HG03139 (cell line): ENCODE results near the gene WDR48.
"Not testable (repeated sequence)": the region's sequence is repeated elsewhere in the genome, so short reads cannot be mapped to it uniquely, and the experiment has no call there.

Experiments used
- ATAC-seq: cut with Tn5 transposase; IDR thresholded peaks from one replicate; pipeline ENCODE4 v1.9.1; 2021; ENCODE audit not compliant: unreplicated experiment

Gene WDR48

DNA sequence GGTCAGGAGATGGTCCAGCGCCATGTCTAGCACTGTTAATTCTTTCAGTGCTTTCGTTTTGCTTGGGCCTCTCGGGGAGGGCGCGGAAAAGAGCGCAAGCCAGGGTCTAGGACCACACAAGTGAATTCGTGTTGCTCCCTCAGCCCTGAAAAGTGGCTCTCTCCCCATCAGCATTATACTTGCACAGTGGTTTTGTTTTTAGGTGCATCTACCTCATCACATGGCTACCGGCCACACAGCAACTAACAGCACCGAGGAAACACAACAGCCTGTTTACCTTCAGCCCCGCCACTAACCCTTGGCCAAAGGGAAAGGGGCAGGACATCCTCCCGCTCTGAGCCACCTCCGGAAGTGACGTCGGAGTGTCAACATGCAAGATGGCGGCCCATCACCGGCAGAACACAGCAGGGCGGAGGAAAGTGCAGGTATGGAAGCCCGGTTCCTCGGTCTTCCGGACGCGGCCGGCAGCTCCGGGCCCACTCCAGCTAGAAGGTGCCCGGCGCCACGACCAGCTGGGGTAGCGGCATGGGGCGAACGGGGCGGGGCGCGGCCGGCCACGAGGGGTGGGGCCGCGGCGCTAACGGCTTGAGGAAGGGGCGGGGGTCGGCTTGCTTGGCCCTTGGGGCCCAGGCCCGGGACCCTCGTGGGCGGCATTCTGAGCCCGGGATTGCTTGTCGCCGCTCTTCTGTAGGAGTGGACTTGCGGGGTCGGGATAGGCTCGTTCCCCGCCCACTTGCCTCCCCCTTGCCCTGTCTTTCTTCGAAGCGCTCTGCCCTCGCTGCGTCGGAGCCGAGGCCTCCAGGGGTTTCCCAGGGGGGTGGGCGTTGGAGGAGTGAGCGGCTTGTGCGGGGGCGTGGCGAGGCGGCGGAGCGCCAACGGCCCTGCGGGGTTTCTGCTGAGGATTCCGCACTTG, at the start of gene WDR48, which contains the start of gene SCN11A:
Gene WDR48, plus strand, starts transcription at position 368 of the 913 bp plus-strand sequence. Its CDS starts 10 bp downstream, at position 378.
Gene SCN11A, minus strand, starts transcription at position 296 of the 913 bp plus-strand sequence. CDS start 101,582 bp downstream, outside the sequence.
- ATAC-seq: peak; percentile 99

DNA sequence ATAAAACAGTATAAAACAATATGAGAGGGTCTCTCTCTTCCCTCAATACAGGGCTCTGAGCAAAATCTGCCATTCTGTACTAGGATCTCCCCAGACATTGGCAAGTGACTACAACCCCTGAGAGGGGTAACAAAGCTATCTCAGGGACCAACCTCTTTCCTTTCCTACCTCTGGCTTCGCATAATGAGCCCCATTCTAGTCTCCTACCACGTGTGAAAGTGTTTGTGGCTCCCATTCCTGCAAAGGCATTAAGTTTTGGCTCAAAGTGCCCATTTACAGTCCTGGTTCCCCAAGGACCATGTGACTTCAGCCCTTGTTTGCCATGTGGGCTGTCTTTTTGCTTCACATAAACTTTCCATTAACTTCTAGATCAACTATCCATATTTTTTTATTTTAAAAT, 46.5 kb upstream of the WDR48 start:
- ATAC-seq: no peak

DNA sequence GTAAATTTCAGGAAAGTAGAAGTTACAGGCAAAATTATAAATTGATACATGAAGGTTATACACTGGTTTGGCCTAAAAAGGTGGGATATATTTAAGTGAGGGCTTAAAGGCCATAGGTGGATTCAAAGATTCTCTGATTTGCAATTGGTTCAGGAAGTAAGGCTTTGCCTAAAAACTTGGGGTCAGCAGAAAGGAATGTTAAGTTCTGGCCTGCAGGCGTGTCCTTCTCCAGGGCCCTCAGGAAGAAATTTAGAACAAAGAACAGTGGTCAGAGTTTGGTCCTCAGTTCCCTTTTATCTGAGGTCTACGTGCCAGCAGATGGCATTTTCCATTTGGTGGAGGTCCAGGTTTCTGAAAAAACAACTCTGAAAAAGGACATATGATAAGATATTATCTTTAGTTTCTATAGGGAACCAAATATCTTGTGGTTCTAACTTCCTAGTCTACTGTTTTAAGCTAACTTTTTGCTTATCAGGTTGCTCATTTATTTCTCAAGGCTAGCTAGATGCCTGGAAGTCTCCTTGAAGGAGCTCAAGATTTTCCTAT, 40.6 kb upstream of the WDR48 start:
- ATAC-seq: no peak

DNA sequence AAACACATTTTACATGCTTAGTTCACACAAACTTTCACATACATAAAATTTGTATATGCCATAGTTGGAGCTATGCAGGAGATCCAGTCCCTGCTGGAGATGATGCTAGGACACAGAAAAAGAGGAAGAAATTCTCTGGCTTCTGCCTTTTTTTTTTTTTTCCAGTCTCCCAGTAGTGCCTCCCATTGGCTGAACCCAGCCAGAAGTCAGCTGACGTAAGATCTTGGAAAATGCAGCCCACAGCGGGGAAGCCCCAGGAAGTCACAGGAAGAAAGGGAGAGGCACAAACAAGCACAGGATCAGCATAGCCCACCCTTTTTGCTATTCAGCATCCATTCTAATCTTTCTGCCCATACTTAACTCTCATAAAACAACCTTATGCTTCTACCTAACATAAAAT, 38.5 kb upstream of the WDR48 start:
- no peak for ATAC-seq

DNA sequence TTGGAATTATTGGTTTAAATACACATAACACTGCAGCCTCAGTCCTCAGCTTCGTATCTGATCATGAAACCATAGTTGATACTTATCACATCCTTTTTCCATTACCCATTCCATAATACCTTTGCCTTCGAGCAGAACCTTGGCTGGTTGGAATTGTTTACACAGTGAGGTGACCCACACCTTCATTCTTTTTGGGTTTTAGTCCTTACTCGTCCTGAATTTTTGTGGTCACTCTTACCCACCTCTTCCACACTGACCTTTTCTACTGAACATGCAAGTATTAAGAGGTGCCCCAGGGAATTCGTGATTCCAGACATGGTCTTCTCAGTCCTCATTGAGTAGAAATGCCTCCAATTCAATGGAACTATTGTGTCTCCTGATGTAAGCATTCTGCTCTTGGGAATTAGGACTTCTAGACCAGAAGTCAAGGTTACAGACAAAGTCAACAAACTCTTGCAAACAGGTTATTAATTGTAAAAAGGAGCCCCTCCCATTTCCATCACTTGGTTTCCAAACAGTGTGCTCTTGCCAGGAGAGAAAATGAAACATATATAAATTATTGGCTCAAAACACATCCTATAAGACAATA, 37.8 kb upstream of the WDR48 start:
- no peak for ATAC-seq

DNA sequence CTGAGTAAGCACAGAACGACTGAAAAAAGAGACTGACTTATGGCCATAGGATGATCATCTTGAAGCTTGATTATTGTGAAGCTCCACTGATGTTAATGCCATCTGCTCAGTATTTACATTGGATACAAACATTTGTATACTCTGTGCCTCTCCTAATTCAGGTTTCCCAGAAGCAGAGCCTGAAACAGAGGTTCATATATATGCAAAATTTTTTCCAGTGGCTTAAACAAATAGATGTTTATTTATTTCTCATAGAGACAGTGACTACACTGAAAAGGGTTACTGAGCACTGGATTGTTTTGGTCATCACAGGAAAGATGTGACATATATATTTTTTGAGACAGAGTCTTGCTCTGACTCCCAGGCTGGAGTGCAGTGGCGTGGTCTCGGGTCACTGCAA, 36.4 kb upstream of the WDR48 start:
- ATAC-seq: no peak

DNA sequence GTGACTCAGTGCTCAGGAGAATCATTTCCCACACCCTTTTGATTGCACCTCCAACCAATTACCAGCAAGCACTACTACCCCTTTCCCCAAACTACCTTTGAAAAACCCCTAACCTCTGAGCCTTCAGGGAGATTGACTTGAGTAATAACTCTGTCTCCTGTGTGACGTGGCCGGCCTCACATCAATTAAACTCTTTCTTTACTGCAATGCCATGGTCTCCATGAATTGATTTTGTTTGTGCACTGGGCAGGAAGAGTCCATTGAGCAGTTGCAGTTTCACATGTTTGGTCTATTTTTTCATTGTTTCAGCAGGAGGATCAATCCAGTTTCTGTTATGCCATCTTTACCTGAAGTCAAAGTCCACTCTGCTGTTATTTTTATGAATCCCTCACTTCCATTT, 32.5 kb upstream of the WDR48 start:
- ATAC-seq: no peak

DNA sequence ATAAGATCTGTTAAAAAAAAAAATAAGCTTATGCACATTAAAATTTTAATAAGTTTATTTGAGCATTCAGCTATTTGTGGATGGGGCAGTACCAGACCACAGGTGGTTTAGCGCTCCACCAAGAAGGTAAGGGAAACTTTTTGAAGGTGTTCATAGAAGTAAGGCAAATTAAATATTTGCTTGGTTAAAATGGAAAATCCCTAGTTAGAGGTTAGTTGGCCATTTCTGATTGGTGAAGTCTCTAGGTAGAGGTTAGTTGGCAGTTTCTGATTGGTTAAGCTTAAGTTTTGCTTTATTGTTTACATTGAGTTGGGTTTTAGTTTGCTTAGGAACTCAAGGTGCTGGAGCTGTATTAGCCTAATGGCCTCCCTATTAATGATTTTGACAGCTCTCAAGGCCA, 30.8 kb upstream of the WDR48 start:
- ATAC-seq: no peak

DNA sequence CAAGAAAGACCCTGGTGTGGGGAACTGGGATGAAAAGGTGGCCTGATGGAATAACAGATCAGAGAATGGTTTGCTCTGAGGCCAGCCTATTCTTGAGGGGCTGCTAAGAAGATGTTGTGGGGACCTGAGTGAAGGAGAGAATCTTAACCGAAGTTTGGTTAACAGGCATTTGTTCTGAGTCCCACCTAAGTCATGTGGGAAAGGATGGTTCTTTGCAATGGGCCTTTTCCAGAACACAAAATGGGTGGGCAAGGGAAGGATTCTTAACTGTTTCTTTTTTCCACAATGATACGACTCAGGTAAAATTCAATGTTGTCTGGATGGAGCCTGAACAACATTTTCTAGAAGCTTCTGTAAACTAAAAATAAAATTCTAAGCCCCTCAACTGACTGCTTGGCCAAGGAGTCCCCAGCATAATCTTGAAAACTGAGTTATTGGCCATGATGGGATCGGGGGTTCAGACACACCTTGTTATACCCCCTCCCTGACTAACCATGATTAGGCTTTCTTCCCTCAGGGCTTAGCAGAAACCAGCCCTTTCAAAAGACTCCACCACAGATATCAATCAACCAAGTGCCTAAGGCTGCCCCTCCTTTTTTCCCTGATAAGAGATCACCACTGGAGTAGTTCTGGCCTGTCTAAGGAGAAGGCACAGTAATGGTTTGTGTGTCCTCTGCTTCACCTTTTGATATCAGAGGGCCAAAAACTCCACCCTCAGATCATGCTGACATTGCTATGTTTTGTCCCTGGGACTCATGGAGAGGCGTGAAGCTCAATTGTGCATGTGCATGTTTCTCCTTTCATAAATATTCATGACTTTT, 30.1 kb upstream of the WDR48 start:
- ATAC-seq: no peak

DNA sequence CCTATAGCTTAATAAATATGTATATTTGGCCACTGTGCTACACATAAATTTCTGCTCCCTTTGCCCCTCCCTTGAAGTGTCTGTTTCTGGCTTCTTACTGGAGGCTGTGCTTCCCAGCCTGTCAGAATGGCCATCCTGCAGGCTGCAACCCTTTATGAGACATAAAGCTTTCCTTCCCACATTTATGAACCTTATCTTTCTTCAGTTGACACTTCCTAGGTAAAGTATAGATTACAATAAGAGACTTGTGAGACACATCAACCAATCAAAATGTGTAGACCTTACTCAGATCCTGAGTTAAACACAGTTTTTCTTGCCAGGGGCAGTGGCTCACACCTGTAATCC, 29.6 kb upstream of the WDR48 start:
- no peak for ATAC-seq

DNA sequence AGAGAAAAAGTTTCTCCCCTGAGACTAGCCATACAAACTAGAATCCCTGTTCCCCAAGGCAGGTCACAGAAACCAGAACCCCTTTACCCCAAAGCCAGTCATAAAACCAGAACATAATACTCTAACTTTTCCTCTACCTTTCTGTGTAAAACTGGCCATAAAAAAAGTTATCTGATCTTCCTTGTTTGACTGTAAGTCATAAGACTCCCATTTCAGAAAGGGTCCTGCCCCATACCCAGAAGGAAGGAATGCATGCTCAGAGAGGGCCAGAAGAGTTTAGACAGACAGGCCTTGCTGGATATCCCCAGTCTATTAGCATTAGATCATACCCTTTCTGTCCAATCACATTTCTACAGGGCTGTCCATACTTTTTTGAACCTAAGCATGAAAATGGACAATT, 27.3 kb upstream of the WDR48 start:
- ATAC-seq: no peak

DNA sequence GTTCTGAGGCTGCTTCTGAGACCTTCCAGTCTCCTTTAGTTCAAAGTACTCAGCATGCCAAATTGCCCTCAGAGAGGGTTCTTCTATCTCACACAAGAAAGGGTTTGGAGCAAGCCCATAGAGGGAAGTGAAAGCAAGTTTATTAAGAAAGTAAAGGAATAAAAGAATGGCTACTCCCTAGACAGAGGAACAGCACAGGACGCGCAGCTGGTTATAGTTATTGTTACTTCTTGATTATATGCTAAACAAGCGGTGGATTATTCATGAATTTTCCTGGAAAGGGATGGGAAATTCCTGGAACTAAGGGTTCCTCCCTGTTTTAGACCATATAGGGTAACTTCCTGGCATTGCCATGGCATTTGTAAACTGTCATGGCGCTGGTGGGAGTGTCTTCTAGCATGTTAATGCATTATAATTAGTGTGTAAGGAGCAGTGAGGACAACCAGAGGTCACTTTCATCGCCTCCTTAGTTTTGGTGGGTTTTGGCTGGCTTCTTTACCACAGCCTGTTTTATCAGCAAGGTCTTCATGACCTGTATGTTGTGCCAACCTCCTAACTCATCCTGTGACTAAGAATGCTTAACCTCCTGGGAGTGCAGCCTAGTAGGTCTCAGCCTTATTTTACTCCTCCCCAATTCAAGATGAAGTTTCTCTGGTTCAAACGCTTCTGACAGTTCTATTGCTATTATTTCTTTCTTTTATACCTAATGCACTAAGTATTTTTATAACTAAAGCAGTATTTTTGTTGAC, 26.4 kb upstream of the WDR48 start:
- ATAC-seq: no peak

DNA sequence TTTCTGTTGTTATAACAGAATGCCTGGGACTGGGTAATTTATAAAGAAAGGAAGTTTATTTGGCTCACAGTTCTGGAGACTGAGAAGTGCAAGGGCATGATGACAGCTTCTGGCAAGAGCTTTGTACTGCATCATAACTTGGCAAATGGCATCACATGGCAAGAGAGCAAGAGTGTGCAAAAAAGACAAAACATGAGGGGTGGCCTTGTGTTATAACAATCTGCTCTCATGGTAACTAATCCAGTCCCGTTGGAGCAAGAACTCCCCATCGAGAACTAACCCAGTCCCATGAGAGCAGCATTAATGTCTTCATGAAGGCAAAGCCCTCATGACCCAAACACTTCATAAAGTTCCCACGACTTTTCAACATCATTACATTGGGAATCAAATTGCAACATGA, 23.3 kb upstream of the WDR48 start:
- no peak for ATAC-seq

DNA sequence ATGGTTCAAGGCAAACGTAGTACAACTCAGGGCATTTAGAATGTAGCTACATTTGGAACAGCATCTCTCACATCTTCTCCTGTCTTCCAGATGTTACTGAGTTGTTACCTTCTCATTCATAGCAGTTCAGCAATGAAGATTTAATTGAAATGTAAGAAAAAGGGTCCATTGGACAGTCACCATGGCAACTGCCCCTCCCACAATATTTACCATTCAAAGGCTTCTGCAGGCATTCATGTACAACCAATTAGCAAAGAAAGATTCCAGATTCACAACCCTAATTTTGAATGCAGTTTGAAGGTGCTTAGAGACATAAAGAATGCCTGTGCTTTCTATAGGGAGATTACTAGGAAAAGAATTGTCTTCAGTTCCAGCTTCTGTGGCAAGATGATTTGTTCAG, 22.3 kb upstream of the WDR48 start:
- ATAC-seq: no peak

DNA sequence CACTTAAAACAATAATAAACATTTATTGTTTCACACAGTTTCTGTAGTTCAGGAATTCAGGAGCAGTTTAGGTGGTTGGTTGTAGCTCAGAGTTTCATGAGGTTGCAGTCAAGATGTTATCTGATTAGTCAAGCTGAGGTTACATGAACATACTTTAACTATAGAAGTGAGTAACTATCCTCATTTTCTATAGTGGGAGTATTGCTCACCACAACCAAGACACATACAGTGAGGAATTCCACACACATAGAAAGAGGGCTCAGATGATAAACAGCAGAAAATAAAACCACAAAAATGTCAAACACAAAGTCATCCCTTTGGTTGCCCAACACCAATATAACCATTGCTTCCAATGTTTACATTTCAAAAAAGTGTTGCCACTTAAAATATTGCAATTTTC, 13.7 kb upstream of the WDR48 start:
- ATAC-seq: no peak

DNA sequence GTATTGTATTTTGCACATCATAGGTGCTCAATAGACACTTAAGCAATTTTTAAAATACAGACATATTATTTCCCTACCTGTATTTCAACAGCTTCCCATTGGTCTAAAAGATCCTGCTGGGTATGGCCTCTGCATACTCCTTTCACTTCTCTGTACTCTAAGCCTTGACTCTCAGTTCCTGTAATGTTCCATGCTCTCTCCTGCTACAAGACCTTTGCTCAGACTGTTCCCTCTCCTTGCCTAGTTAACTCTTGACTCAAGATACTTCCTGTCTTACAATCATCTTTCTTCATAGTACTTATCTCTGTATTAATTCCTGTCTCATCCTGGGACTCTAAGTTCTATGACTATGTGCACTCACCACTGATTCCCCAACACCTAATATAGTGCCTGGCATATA, 1.8 kb upstream of the WDR48 start:
- ATAC-seq: no peak

DNA sequence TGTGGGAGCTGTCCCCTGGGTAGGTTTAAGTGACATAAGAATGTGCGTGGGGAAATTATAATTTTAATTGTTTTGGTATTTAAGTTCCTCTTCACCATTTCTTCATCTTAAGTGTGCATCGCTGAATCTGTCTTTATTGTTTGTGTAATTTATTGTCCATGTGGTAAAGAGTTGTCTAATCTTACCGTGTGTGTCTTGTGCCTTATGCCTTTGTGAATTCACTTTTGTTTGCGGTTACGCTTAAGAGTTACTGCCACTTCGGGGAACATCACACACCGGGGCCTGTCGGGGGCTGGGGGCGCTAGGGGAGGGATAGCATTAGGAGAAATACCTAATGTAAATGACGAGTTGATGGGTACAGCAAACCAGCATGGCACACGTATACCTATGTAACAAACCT, 767 bp downstream of the WDR48 start:
- ATAC-seq: no peak

DNA sequence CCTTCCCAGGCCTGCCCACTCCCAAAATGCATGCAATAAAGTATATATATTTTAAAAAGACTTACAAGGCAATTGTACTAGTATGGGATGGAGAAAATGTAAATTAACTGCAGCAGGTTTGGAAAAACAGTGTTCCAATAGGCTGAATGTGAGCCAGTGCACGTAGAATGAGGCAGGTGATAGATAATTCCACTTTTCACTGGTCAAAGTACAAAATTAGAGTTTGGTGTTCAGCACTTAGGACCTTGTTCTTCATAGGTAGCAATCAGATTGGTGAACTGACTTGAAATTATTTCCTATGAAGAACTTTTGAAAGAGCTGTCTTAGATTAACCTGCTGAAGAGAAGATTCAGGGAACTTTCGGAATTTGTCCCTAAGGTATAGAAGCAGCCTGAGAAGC, 1.9 kb downstream of the WDR48 start:
- no peak for ATAC-seq

DNA sequence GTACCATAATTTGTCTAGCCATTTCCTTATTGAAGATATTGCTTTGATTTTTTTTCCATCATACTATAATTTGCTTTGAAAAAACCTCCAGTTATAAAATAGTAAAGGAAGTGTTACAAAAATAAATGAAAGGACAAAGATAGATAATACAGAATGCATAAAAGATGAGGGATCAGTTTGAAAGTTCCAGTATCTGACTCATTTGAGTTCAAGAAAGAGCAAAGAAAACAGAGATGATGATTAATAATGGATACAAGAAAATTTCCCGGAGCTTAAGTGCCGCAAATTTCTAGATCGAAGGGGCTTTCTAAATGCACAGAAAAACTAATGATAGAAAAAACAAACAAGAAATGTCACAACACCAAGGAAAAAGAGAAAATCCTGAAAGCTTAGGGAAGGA, 4.3 kb downstream of the WDR48 start:
- no peak for ATAC-seq

DNA sequence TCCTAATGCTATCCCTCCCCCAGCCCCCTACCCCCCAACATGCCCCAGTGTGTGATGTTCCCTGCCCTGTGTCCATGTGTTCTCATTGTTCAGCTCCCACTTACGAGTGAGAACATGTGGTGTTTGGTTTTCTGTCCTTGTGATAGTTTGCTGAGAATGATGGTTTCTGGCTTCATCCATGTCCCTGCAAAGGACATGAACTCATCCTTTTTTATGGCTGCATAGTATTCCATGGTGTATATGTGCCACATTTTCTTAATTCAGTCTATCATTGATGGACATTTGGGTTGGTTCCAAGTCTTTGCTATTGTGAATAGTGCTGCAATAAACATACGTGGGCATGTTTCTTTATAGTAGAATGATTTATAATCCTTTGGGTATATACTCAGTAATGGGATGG, 9.4 kb downstream of the WDR48 start:
- not testable (repeated sequence) for ATAC-seq

DNA sequence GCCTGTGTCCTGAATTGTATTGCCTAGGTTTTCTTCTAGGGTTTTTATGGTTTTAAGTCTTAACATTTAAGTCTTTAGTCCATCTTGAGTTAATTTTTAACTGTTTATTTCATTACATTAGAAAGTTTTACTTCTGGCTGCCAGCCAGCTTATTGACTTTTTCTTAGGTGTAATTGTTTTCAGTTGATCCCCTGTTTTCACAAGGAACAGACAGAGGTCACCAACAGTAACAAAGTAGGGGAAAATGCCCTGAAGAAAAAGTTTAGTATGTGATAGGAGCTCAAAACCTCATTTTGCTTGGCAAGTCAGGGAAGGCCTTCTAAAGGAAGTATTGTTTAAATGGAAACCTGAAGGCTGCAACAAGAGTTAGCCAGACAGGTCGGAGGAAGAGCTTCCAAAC, 10.4 kb downstream of the WDR48 start:
- no peak for ATAC-seq
